Endothelial cell of umbilical vein (primary cell): Measurements from ENCODE around the gene ARHGEF28. TPM values are rescaled to one million over a fixed set of nuclear protein-coding genes. Genes with fewer than 3 reads are reported as not detected.

ENCODE experiments used
- BruUV-seq: library from RNA; stranded (reverse); fragments of 400-500 nt; replicated peaks from 2 replicates; lab custom pipeline; 2021; lab: Mats Ljungman, UMichigan
- CTCF ChIA-PET: fragments of 300-600, 350-600 bp; sonication (Branson Sonifier 250); formaldehyde crosslinking; loops from one replicate; lab custom pipeline; 2021; ENCODE audit warnings: antibody characterized with exemption, inconsistent platforms; lab: Charles Lee
- POLR2A ChIA-PET: fragments of 300-600, 350-600 bp; sonication (Branson Sonifier 250); formaldehyde crosslinking; loops from one replicate; lab custom pipeline; 2021; ENCODE audit warnings: antibody characterized with exemption, inconsistent platforms; lab: Charles Lee
- DNase-seq: peaks from one replicate; pipeline ENCODE4 v3.0.0-alpha.2; 2011; ENCODE audit warnings: low read depth, low spot score
- FAIRE-seq: peaks from 2 replicates; lab custom pipeline; 2011; peaks lifted over from hg19 to GRCh38; lab: Jason Lieb, UNC
- H2AFZ ChIP-seq: 2 replicates; pipeline ENCODE4 v1.6.0; 2012; ENCODE audit warnings: low read depth, low read length, control low read depth, inconsistent platforms
- H3K27ac ChIP-seq: 2 replicates; pipeline ENCODE4 v1.5.1; 2011; ENCODE audit warnings: low read depth, mild to moderate bottlenecking, control low read depth, low read length, moderate library complexity; ENCODE audit not compliant: insufficient read depth
- H3K27me3 ChIP-seq, 2 experiments: 2 replicates each; pipeline versions ENCODE4 v1.6.0 to v1.6.1; 2011; ENCODE audit warnings: low read length in 2 of 2, mixed read lengths in 1 of 2; ENCODE audit not compliant: control insufficient read depth in 2 of 2, insufficient read depth in 2 of 2
- H3K36me3 ChIP-seq, 2 experiments: 2 replicates in 1 of 2; 3 replicates in 1 of 2; pipeline ENCODE4 v1.5.1; 2011; ENCODE audit warnings: low read length in 2 of 2, mild to moderate bottlenecking in 1 of 2, moderate library complexity in 1 of 2; ENCODE audit not compliant: control insufficient read depth in 2 of 2, insufficient read depth in 2 of 2; ENCODE audit errors: extremely low read depth in 1 of 2
- H3K4me1 ChIP-seq: 3 replicates; pipeline ENCODE4 v1.5.1; 2011; ENCODE audit warnings: mild to moderate bottlenecking, low read length; ENCODE audit not compliant: control insufficient read depth, insufficient read depth; ENCODE audit errors: extremely low read depth
- H3K4me2 ChIP-seq: 2 replicates; pipeline ENCODE4 v1.6.1; 2011; ENCODE audit warnings: low read length, control low read depth, mixed read lengths; ENCODE audit not compliant: insufficient read depth
- H3K4me3 ChIP-seq, 3 experiments: fragments of 200-600 bp in 1 of 3; sonication (generic), shearing (Covaris generic) in 1 of 3; replicated peaks in 1 of 3; 2 replicates each; pipeline ENCODE4 v1.5.1; 2011 to 2016; ENCODE audit warnings: control low read depth in 3 of 3, low read length in 3 of 3, mild to moderate bottlenecking in 2 of 3, inconsistent platforms in 1 of 3, low read depth in 1 of 3, moderate library complexity in 1 of 3; ENCODE audit not compliant: insufficient read depth in 1 of 3
- H3K79me2 ChIP-seq: 2 replicates; pipeline ENCODE4 v1.6.0; 2012; ENCODE audit warnings: low read length, inconsistent platforms; ENCODE audit not compliant: control insufficient read depth, insufficient read depth
- H3K9ac ChIP-seq: replicated peaks from 2 replicates; pipeline ENCODE3; 2011; ENCODE audit warnings: low read length, control low read depth; ENCODE audit not compliant: insufficient read depth; ENCODE audit errors: extremely low read depth
- H3K9me1 ChIP-seq: replicated peaks from 3 replicates; pipeline ENCODE4 v1.6.0; 2011; ENCODE audit warnings: mild to moderate bottlenecking, low read length; ENCODE audit not compliant: control insufficient read depth, insufficient read depth; ENCODE audit errors: extremely low read depth
- H3K9me3 ChIP-seq: replicated peaks from 2 replicates; pipeline ENCODE4 v1.5.1; 2012; ENCODE audit warnings: low read length, inconsistent platforms; ENCODE audit not compliant: control insufficient read depth, insufficient read depth
- H4K20me1 ChIP-seq: replicated peaks from 2 replicates; pipeline ENCODE3; 2011; ENCODE audit warnings: mild to moderate bottlenecking, low read length; ENCODE audit not compliant: control insufficient read depth, insufficient read depth; ENCODE audit errors: extremely low read depth
- GATA2 ChIP-seq: IDR thresholded peaks from 2 replicates; pipeline ENCODE4 v1.7.0; 2011; ENCODE audit warnings: low read depth, mild to moderate bottlenecking, moderate library complexity, mixed read lengths, low read length; ENCODE audit not compliant: insufficient read length, insufficient read depth
- JUN ChIP-seq: IDR thresholded peaks from 2 replicates; pipeline ENCODE4 v1.6.1; 2011; ENCODE audit warnings: borderline replicate concordance, low read depth; ENCODE audit not compliant: insufficient read length, insufficient read depth
- POLR2AphosphoS5 ChIP-seq: IDR thresholded peaks from 2 replicates; pipeline ENCODE4 v1.6.1; 2012; ENCODE audit warnings: low read depth, mild to moderate bottlenecking, control low read depth, low read length, moderate library complexity; ENCODE audit not compliant: insufficient read depth
- dilution Hi-C: fragments of 300-500 bp; cut with MboI; formaldehyde crosslinking; loops from one replicate; pipeline ENCODE4 v1.15.0; 2019; ENCODE audit warnings: low sequenced_read_pairs; ENCODE audit not compliant: extremely low pct_ligation_motif_present
- intact Hi-C: fragments of 100-400 bp; cut with micrococcal nuclease; formaldehyde crosslinking; loops from one replicate; pipeline ENCODE4 v1.10.0; 2022
- polyA plus RNA-seq, 4 experiments: library from polyadenylated mRNA; depleted of rRNA in 3 of 4; stranded (reverse) in 3 of 4; unstranded in 1 of 4; fragments of >200 nt; gene quantifications; 2 replicates each; pipeline versions ENCODE4 v1.2.1 to v1.2.3, GENCODE V29; 2011 to 2012; ENCODE audit warnings: missing spikeins in 1 of 4
- total RNA-seq: library from RNA; stranded (reverse); gene quantifications from 2 replicates; pipeline ENCODE4 v1.2.3, GENCODE V29; 2021
- TF ChIP-seq, protein P1 (sequence below), 2 donors: IDR thresholded peaks; 1 replicate in 1 of 2; 2 replicates in 1 of 2; pipeline ENCODE4 v1.5.1; 2011; ENCODE audit warnings: low read length in 2 of 2, mild to moderate bottlenecking in 2 of 2, moderate library complexity in 2 of 2, control low read depth in 1 of 2, inconsistent platforms in 1 of 2, low read depth in 1 of 2; ENCODE audit not compliant: insufficient read depth in 1 of 2; ENCODE audit errors: extremely low read depth in 1 of 2
- TF ChIP-seq, protein P2 (sequence below): IDR thresholded peaks from 2 replicates; pipeline ENCODE4 v1.6.1; 2011; ENCODE audit not compliant: insufficient read depth, insufficient read length

Gene ARHGEF28
- total and polyA plus RNA-seq, 2 donors (not counting 3 experiments of a cell fraction or from before 2014, with no cell fraction given): 29.5 to 108 TPM

DNA sequence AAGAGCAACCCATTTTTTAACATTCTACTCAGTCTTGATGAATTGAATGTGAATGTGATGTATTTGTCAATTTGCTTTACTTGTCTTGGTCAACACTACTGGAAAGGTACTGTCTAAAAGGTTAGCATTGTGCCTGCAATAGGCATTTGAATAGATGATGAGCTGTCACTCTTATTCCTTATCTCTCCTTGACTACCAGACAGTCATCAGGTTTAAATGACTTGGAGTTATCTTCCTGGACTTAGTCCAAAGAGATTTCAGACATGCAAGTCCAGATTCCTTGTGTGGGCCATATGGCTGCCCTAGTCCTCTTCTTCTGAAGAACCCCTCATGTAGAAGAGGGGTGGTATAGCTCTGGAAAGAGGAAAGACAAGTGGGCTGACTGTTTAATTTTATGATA lies 4.8 kb downstream of the ARHGEF28 start:
- dilution Hi-C loops: no loop called here
- Histone ChIP-seq H3K4me3 (peak overlapping the region in 1 of 3 experiments; percentile 20), H3K4me2 (peak overlapping the region; percentile 97), H4K20me1 (no peaks in the 10 kb centered on the region), H3K9me1 (no peaks in the 10 kb centered on the region), H3K9me3 (no peaks in the 10 kb centered on the region), H3K9ac (no peak overlapping the region), H3K4me1 (peaks cover 52% of the 10 kb centered on the region), H3K27ac (no peak overlapping the region), H2AFZ (no peak overlapping the region), H3K36me3 (peaks cover 3 to 4% of the 10 kb centered on the region in 2 experiments), H3K27me3 (no peaks in the 10 kb centered on the region), H3K79me2 (peaks cover 97% of the 10 kb centered on the region)
- no peak for FAIRE-seq
- no TSS peak for BruUV-seq
- POLR2A ChIA-PET: no interaction called here
- intact Hi-C loops: no loop called here
- no peak for DNase-seq
- TF ChIP-seq POLR2AphosphoS5 (no peak), JUN (no peak), GATA2 (peak; percentile 16)
- TF ChIP-seq, protein P1, sequence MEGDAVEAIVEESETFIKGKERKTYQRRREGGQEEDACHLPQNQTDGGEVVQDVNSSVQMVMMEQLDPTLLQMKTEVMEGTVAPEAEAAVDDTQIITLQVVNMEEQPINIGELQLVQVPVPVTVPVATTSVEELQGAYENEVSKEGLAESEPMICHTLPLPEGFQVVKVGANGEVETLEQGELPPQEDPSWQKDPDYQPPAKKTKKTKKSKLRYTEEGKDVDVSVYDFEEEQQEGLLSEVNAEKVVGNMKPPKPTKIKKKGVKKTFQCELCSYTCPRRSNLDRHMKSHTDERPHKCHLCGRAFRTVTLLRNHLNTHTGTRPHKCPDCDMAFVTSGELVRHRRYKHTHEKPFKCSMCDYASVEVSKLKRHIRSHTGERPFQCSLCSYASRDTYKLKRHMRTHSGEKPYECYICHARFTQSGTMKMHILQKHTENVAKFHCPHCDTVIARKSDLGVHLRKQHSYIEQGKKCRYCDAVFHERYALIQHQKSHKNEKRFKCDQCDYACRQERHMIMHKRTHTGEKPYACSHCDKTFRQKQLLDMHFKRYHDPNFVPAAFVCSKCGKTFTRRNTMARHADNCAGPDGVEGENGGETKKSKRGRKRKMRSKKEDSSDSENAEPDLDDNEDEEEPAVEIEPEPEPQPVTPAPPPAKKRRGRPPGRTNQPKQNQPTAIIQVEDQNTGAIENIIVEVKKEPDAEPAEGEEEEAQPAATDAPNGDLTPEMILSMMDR (IDR thresholded peaks at IDR 0.05; ENCODE audit: extremely low read depth in 1 of 2, insufficient read depth in 1 of 2, low read depth in 1 of 2, low read length in 2 of 2): no peak
- TF ChIP-seq, protein P2, sequence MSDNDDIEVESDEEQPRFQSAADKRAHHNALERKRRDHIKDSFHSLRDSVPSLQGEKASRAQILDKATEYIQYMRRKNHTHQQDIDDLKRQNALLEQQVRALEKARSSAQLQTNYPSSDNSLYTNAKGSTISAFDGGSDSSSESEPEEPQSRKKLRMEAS: no peak
- CTCF ChIA-PET: interaction anchor here (0.9 kb wide), 1 partner anchor 33 kb away, joined by 4 read pairs; no protein-coding TSS in a partner anchor
